Mesenchymal stem cell (in vitro differentiated cells and primary cell): ENCODE data around the gene MAP4.
A peak's percentile ranks its signal among the peaks of the same experiment; 100 is the strongest.

Experiments
- DNase-seq: peaks from one replicate; pipeline ENCODE4 v3.0.0-alpha.2; 2013
- H2AFZ ChIP-seq: one replicate; pipeline ENCODE4 v1.6.1; 2013; ENCODE audit warnings: low read depth, mild to moderate bottlenecking, control low read depth, inconsistent platforms, low read length, moderate library complexity
- H2AK5ac ChIP-seq: 2 replicates; pipeline ENCODE4 v1.6.1; 2013; ENCODE audit warnings: low read length, moderate library complexity, mild to moderate bottlenecking, inconsistent platforms; ENCODE audit not compliant: severe bottlenecking
- H2BK120ac ChIP-seq: one replicate; pipeline ENCODE4 v1.6.1; 2013; ENCODE audit warnings: low read depth, mild to moderate bottlenecking, inconsistent platforms, low read length, moderate library complexity
- H2BK12ac ChIP-seq, 2 experiments: one replicate each; pipeline ENCODE4 v1.6.1; 2013; ENCODE audit warnings: inconsistent platforms in 2 of 2, low read length in 2 of 2, mild to moderate bottlenecking in 2 of 2, moderate library complexity in 2 of 2, control low read depth in 1 of 2
- H2BK15ac ChIP-seq: one replicate; pipeline ENCODE4 v1.6.1; 2013; ENCODE audit warnings: mild to moderate bottlenecking, low read depth, inconsistent platforms; ENCODE audit not compliant: poor library complexity, severe bottlenecking
- H2BK5ac ChIP-seq: 2 replicates; pipeline ENCODE4 v1.6.1; 2013; ENCODE audit warnings: low read depth, mild to moderate bottlenecking, low read length, control low read depth, inconsistent platforms; ENCODE audit not compliant: poor library complexity, severe bottlenecking
- H3K14ac ChIP-seq, 2 experiments: one replicate each; pipeline ENCODE4 v1.6.1; 2013; ENCODE audit warnings: inconsistent platforms in 2 of 2, low read length in 2 of 2, control low read depth in 1 of 2, mild to moderate bottlenecking in 1 of 2, moderate library complexity in 1 of 2
- H3K18ac ChIP-seq, 2 experiments: one replicate each; pipeline ENCODE4 v1.6.1; 2013; ENCODE audit warnings: inconsistent platforms in 2 of 2, low read length in 2 of 2, control low read depth in 1 of 2, low read depth in 1 of 2, mild to moderate bottlenecking in 1 of 2
- H3K23ac ChIP-seq, 2 experiments: one replicate each; pipeline ENCODE4 v1.6.1; 2013; ENCODE audit warnings: inconsistent platforms in 2 of 2, low read length in 2 of 2, mild to moderate bottlenecking in 2 of 2, moderate library complexity in 2 of 2, control low read depth in 1 of 2
- H3K27ac ChIP-seq: 2 replicates; pipeline ENCODE4 v1.5.1; 2013; ENCODE audit warnings: mild to moderate bottlenecking, moderate library complexity, low read length, control low read depth, inconsistent platforms; ENCODE audit not compliant: poor library complexity, severe bottlenecking
- H3K27me3 ChIP-seq, 2 experiments: 2 replicates each; pipeline versions ENCODE4 v1.6.1 to v1.7.0; 2013; ENCODE audit warnings: low read length in 2 of 2, mild to moderate bottlenecking in 2 of 2, moderate library complexity in 2 of 2, control low read depth in 1 of 2, inconsistent platforms in 1 of 2; ENCODE audit not compliant: control insufficient read depth in 1 of 2, insufficient read depth in 1 of 2
- H3K36me3 ChIP-seq, 2 experiments: 2 replicates each; pipeline versions ENCODE4 v1.6.1 to v1.7.0; 2013; ENCODE audit warnings: low read length in 2 of 2, control low read depth in 1 of 2, inconsistent platforms in 1 of 2, low read depth in 1 of 2, mild to moderate bottlenecking in 1 of 2; ENCODE audit not compliant: insufficient read depth in 2 of 2, control insufficient read depth in 1 of 2
- H3K4ac ChIP-seq, 2 experiments: one replicate each; pipeline ENCODE4 v1.6.1; 2013; ENCODE audit warnings: inconsistent platforms in 2 of 2, low read length in 2 of 2, mild to moderate bottlenecking in 2 of 2, moderate library complexity in 2 of 2, control low read depth in 1 of 2, low read depth in 1 of 2
- H3K4me1 ChIP-seq: 2 replicates; pipeline ENCODE4 v1.6.1; 2013; ENCODE audit warnings: low read depth, low read length, control low read depth; ENCODE audit not compliant: control insufficient read depth, insufficient read depth
- H3K4me2 ChIP-seq: 2 replicates; pipeline ENCODE4 v1.6.1; 2013; ENCODE audit warnings: low read length, mild to moderate bottlenecking, inconsistent platforms; ENCODE audit not compliant: poor library complexity, severe bottlenecking
- H3K4me3 ChIP-seq, 2 experiments: 2 replicates each; pipeline versions ENCODE4 v1.5.1 to v1.7.0; 2013; ENCODE audit warnings: low read length in 2 of 2, mild to moderate bottlenecking in 2 of 2, control low read depth in 1 of 2, low read depth in 1 of 2; ENCODE audit not compliant: insufficient read depth in 1 of 2
- H3K79me1 ChIP-seq: replicated peaks from 2 replicates; pipeline ENCODE4 v1.6.1; 2013; ENCODE audit warnings: mild to moderate bottlenecking, control low read depth, low read length, inconsistent platforms; ENCODE audit not compliant: poor library complexity, severe bottlenecking
- H3K9ac ChIP-seq: 2 replicates; pipeline ENCODE4 v1.7.0; 2013; ENCODE audit warnings: mild to moderate bottlenecking, low read length, moderate library complexity
- H3K9me3 ChIP-seq: 2 replicates; pipeline ENCODE4 v1.7.0; 2013; ENCODE audit warnings: mild to moderate bottlenecking, low read length; ENCODE audit not compliant: control insufficient read depth
- H4K8ac ChIP-seq: one replicate; pipeline ENCODE4 v1.6.1; 2013; ENCODE audit warnings: inconsistent platforms, mild to moderate bottlenecking, low read length, moderate library complexity
- H4K91ac ChIP-seq: one replicate; pipeline ENCODE4 v1.6.1; 2013; ENCODE audit warnings: mild to moderate bottlenecking, low read length, inconsistent platforms
- WGBS: methylation state at CpG from one replicate; pipeline ENCODE4 v1.1.7; 2013; ENCODE audit warnings: mixed read lengths; 5-methylcytosine and 5-hydroxymethylcytosine counted together

The MAP4 gene

DNA sequence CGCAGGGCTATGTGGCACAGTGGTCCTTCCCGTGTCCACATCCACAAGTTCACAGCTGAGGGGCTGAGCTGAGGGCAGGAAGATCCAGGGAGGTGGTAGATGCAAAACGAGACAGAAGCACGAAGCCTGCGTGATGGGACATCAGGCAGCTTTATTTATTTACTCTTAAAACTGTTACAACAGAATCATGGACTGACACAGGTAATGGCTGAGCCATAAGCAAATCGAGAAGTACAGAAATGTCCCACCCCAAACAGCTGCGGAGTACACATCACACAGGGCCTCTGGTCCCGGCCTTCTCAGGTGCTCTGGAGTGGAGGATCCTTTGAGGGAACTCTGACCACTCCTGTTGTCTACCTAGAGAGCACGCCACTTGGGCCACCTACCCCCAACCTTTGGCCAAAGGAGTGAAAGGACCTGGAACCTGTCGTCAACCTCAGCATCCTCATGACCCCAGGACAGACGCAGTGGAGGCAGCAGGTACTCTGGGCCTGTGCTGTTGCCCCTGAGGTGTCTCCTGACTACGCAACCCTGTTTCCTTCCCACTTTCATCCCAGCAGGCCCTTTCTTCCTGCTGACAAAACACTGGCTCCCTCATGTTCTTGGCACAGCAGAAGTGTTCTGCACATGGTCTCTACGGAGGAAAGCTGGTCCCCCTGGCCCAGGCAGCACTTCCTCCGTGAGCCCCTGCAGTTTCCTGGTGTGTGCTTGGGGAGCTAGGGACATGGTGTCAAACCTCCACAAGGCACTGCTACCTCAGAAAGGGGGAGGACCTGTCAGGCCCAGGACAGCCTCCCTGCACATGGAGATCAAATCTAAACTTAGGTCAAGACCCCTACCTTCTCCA, 165.4 kb downstream of the MAP4 start:
- H3K27me3 ChIP-seq, result no peaks in the 10 kb centered on the region
- H3K4me1 ChIP-seq, result no peaks in the 10 kb centered on the region
- no peak overlapping the region for H2AK5ac ChIP-seq
- H2BK12ac ChIP-seq, result no peak overlapping the region
- H3K4ac ChIP-seq, result no peak overlapping the region
- H3K4me2 ChIP-seq, result no peak overlapping the region
- no peak overlapping the region for H4K91ac ChIP-seq
- peaks cover 99 to 100% of the 10 kb centered on the region in 2 experiments for H3K36me3 ChIP-seq
- no peak overlapping the region for H2BK5ac ChIP-seq
- H3K23ac ChIP-seq, result no peak overlapping the region
- H2AFZ ChIP-seq, result no peak overlapping the region
- no peak overlapping the region for H3K9ac ChIP-seq
- DNase-seq, result no peak
- no peak overlapping the region for H2BK120ac ChIP-seq
- no peak overlapping the region for H3K4me3 ChIP-seq
- H3K14ac ChIP-seq, result no peak overlapping the region
- H3K79me1 ChIP-seq, result peaks cover 15% of the 10 kb centered on the region
- H3K9me3 ChIP-seq, result no peaks in the 10 kb centered on the region
- H2BK15ac ChIP-seq, result no peak overlapping the region
- no peak overlapping the region for H4K8ac ChIP-seq
- H3K18ac ChIP-seq, result no peak overlapping the region
- WGBS, result 93% methylated on average over 11 of the region's 14 CpGs
- no peak overlapping the region for H3K27ac ChIP-seq

DNA sequence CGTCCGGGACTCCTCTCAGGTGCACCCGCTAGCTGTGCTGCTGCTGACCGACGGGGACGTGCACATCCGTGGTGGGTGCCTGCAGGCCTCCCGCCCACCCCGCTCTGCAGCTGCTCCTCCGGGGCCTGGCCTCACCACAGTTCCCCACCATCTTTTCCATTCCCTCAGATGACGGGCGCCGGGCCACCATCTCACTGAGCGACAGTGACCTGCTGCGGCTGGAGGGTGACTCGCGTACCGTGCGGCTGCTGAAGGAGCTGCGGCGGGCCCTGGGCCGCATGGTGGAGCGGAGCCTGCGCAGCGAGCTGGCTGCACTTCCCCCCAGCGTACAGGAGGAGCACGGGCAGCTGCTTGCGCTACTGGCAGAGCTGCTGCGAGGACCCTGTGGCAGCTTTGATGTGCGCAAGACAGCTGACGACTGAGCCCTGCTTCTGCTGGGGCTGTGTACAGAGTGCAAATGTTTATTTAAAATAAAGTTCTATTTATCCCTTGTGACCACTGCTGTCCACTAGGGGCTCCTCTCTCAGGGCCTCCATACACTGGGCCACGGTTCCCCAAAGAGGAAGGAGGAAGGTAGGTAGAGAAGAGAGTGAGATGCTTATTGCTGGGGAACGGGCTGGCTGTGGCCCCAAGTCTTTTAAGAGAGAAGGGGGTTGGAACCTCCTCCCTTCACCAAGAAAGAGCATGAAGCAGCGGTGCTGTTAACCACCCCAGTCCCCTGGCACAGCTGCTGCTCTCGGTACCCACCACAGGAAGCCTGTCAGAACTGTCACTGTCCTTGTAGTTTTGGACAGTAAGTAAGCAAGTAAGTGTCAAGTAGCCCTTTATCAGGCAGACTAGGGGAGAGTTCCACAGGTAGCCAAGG, 166.3 kb downstream of the MAP4 start:
- Histone ChIP-seq H3K4ac (no peak overlapping the region), H3K9ac (no peak overlapping the region), H3K23ac (no peak overlapping the region), H2BK12ac (peak overlapping the region in 1 of 2 experiments; percentile 7), H2AFZ (no peak overlapping the region), H3K79me1 (peaks cover 15% of the 10 kb centered on the region), H3K4me2 (no peak overlapping the region), H3K4me1 (no peaks in the 10 kb centered on the region), H3K27me3 (no peaks in the 10 kb centered on the region), H3K14ac (no peak overlapping the region), H3K18ac (no peak overlapping the region), H3K9me3 (no peaks in the 10 kb centered on the region), H2BK15ac (no peak overlapping the region), H2BK5ac (no peak overlapping the region), H3K4me3 (no peak overlapping the region), H4K8ac (peak overlapping the region; percentile 28), H4K91ac (no peak overlapping the region), H2AK5ac (no peak overlapping the region), H2BK120ac (no peak overlapping the region), H3K27ac (no peak overlapping the region), H3K36me3 (peaks cover 97 to 99% of the 10 kb centered on the region in 2 experiments)
- DNase-seq, result peak; percentile 58
- 93% methylated on average over 27 of the region's 35 CpGs for WGBS

GRCh38 chr3:47849186-47849698, 167.0 kb downstream of the MAP4 start:
- H3K4me3 ChIP-seq, result no peak overlapping the region
- no peak overlapping the region for H3K9ac ChIP-seq
- H4K91ac ChIP-seq, result no peak overlapping the region
- peaks cover 97 to 99% of the 10 kb centered on the region in 2 experiments for H3K36me3 ChIP-seq
- H2AK5ac ChIP-seq, result no peak overlapping the region
- no peak overlapping the region for H2BK120ac ChIP-seq
- no peak overlapping the region for H2BK12ac ChIP-seq
- H3K4ac ChIP-seq, result no peak overlapping the region
- H2BK5ac ChIP-seq, result no peak overlapping the region
- no peak overlapping the region for H3K14ac ChIP-seq
- no peaks in the 10 kb centered on the region for H3K9me3 ChIP-seq
- no peak overlapping the region for H2BK15ac ChIP-seq
- peak overlapping the region; percentile 53 for H4K8ac ChIP-seq
- H3K27me3 ChIP-seq, result no peaks in the 10 kb centered on the region
- peaks cover 21% of the 10 kb centered on the region for H3K79me1 ChIP-seq
- no peak for DNase-seq
- H3K4me2 ChIP-seq, result no peak overlapping the region
- no peak overlapping the region for H3K23ac ChIP-seq
- no peak overlapping the region for H3K18ac ChIP-seq
- WGBS, result 90% methylated on average over 14 of the region's 14 CpGs
- H3K27ac ChIP-seq, result no peak overlapping the region
- H2AFZ ChIP-seq, result no peak overlapping the region
- no peaks in the 10 kb centered on the region for H3K4me1 ChIP-seq

GRCh38 chr3:47848599-47849117, 167.6 kb downstream of the MAP4 start:
- H3K9me3 ChIP-seq, result no peaks in the 10 kb centered on the region
- no peak overlapping the region for H3K9ac ChIP-seq
- no peak overlapping the region for H3K27ac ChIP-seq
- H3K79me1 ChIP-seq, result peaks cover 24% of the 10 kb centered on the region
- H3K27me3 ChIP-seq, result no peaks in the 10 kb centered on the region
- H2AK5ac ChIP-seq, result no peak overlapping the region
- H3K4ac ChIP-seq, result no peak overlapping the region
- DNase-seq, result no peak
- H4K8ac ChIP-seq, result no peak overlapping the region
- no peak overlapping the region for H2BK5ac ChIP-seq
- 96% methylated on average over 23 of the region's 23 CpGs for WGBS
- H4K91ac ChIP-seq, result no peak overlapping the region
- H2BK15ac ChIP-seq, result peak overlapping the region; percentile 62
- H2BK120ac ChIP-seq, result no peak overlapping the region
- no peak overlapping the region for H2BK12ac ChIP-seq
- no peaks in the 10 kb centered on the region for H3K4me1 ChIP-seq
- H3K14ac ChIP-seq, result no peak overlapping the region
- H3K18ac ChIP-seq, result no peak overlapping the region
- H3K23ac ChIP-seq, result no peak overlapping the region
- peaks cover 97 to 99% of the 10 kb centered on the region in 2 experiments for H3K36me3 ChIP-seq
- H3K4me2 ChIP-seq, result no peak overlapping the region
- H3K4me3 ChIP-seq, result no peak overlapping the region
- no peak overlapping the region for H2AFZ ChIP-seq
